Kidney epithelial cell (primary cell): ENCODE data around the gene PIGQ. TPM values are rescaled to one million over a fixed set of nuclear protein-coding genes. Genes with fewer than 3 reads are reported as not detected.

Experiments
- DNase-seq: peaks from one replicate; pipeline ENCODE4 v3.0.0-alpha.2; 2010; ENCODE audit warnings: low read depth
- H3K27me3 ChIP-seq: 2 replicates; pipeline ENCODE4 v1.6.0; 2011; ENCODE audit warnings: low read length; ENCODE audit not compliant: control insufficient read depth, insufficient read depth
- H3K36me3 ChIP-seq: 2 replicates; pipeline ENCODE4 v1.5.1; 2011; ENCODE audit warnings: low read length; ENCODE audit not compliant: control insufficient read depth, insufficient read depth
- H3K4me3 ChIP-seq: 2 replicates; pipeline ENCODE4 v1.5.1; 2011; ENCODE audit warnings: low read depth, mild to moderate bottlenecking, control low read depth, low read length
- total RNA-seq: library from RNA; depleted of rRNA; stranded (reverse); fragments of >200 nt; gene quantifications from 2 replicates; pipeline ENCODE4 v1.2.3, GENCODE V29; 2015
- TF ChIP-seq, protein P1 (sequence below): IDR thresholded peaks from 2 replicates; pipeline ENCODE4 v1.5.1; 2011; ENCODE audit warnings: mild to moderate bottlenecking, moderate library complexity, low read length, control low read depth, inconsistent platforms; ENCODE audit not compliant: insufficient read depth, poor library complexity, severe bottlenecking

The PIGQ gene
- total RNA-seq, 1 donor from 2014 or later = 54.9 TPM

DNA sequence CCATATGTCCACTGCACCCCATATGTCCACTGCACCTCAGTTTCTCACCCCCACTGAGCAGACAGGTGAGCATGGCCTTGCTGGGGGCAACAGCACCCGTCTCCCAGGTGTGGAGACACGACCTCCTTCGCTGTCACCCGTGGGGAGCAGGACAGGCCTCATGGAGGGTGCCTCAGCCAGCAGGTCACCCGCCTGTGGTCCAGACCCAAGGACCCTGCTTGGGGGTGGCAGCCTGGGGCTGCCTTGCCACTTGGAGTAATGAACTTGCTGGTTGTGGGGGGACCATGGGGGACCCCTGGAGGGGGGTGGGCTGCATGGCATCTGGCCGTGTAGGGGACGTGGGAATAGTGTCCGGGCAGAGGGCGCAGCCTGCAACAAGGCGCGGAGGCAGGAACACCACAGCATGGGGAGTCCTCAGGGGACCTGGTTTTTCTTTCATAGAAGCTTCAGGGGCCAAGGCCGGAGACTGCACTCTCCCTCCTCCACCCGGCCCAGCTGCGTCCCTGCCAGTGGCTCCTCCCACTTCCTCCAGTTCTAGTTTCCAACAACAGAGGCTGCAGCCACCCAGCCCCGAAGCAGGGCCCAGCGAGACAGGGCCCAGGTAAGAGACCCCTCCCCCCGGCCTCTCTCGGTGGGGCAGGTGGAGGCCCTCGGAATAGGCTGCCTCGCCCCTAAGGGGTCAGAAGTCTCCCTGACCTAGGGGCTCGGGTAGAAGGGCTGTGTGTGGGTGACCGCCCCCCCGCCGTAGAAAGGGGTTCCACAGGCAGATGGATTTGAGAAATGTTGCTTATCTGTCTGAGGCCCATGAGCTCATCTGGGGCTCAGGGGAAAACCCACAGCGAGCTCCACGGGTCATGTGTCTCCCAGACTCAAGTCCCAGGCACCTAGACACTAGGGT, 3.0 kb upstream of the PIGQ start, which contains the start of gene NHLRC4:
TSS of gene NHLRC4 (plus strand) at position 531 of the 898 bp plus-strand sequence. CDS start 1,043 bp downstream, outside the sequence.
- no peak within 1 kb of the TSS for H3K4me3 ChIP-seq
- no peak for DNase-seq
- H3K36me3 ChIP-seq = no peaks in the 10 kb centered on the region
- TF ChIP-seq, protein P1, sequence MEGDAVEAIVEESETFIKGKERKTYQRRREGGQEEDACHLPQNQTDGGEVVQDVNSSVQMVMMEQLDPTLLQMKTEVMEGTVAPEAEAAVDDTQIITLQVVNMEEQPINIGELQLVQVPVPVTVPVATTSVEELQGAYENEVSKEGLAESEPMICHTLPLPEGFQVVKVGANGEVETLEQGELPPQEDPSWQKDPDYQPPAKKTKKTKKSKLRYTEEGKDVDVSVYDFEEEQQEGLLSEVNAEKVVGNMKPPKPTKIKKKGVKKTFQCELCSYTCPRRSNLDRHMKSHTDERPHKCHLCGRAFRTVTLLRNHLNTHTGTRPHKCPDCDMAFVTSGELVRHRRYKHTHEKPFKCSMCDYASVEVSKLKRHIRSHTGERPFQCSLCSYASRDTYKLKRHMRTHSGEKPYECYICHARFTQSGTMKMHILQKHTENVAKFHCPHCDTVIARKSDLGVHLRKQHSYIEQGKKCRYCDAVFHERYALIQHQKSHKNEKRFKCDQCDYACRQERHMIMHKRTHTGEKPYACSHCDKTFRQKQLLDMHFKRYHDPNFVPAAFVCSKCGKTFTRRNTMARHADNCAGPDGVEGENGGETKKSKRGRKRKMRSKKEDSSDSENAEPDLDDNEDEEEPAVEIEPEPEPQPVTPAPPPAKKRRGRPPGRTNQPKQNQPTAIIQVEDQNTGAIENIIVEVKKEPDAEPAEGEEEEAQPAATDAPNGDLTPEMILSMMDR = no peak
- H3K27me3 ChIP-seq = peaks cover 21% of the 10 kb centered on the region

DNA sequence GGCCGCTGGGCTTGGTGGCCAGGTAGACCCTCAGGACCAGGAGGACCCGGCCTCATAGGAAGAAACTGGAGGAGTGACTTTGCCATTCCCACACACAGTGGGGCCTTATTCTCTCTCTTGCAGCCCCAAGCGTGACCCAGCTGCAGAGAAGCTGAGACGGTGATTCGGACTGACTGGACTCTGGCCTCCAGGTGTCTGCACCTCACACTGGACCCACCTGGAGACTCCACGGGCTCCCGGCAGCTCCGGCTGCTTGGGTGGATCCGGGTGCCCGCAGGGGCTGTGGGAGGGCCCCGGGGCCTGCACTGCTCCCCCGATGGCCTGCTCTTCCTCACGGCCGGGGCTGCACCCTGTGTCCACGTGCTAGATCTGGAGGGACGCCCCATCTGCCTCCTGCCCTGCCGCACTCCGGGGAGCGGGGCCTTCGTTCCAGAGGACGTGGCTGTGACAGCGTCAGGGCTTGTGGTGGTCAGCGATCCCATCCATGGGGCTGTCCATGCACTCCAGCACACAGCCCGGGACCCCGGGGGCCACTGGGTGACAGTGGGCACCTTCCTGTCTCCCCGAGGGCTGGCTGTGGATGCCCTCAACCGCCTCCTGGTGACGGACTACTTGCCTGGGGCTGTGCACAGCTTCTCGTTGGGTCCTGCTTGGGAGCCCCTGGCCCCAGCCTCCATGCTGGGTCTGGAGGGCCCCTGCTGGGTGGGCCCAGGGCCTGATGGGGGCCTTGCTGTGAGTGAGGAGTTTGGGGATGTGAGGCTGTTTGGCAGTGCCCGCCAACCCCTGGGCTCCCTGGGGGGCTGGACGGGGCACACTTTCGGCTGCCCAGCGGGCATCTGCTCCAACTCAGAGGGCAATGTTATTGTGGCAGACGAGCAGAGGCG, 2.2 kb upstream of the PIGQ start:
- TF ChIP-seq, protein P1 = no peak
- Histone ChIP-seq H3K36me3 (no peaks in the 10 kb centered on the region), H3K27me3 (peaks cover 12% of the 10 kb centered on the region), H3K4me3 (no peak overlapping the region)
- DNase-seq = no peak

DNA sequence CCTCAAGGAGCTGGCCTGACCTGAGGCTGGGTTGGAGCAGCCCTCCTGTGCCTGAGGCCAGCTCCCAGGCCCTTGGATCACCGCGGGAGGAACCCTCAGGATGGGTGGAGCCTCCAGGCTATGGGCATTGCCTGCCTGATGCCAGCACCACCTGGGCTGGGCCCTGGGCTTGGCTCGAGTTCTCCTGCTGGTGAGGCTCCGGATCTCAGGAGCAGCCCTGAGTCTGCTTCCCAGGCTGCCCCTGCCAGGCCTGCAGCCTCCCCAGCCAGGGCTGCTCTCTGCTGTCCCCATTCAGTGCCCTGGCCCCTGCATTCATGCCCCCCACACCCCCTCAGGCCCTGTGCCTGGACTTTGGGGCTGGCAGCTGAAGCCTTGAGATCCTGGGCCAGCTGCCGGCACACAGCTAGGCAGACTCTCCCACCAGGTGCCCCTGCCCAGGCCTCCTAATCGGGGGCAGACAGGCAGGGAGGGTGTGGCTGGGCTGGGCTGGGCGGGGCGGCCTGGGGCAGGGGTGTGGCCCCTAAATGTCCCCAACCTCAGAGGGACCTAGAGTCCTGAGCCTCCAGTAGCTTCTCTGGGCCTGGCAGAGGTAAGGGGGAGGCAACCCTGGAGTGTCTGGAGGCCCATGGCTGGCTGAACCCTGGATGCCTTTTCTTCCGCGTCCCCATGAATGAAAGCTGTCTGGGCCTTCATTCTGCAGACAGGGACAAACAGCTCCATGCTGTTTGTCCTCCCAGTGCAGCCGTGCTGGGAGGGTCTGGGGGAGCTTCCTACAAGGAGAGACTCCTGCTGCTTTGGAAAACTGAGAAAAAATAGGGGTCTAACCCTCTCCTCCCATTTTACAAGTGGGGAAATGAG, 1.1 kb upstream of the PIGQ start:
- Histone ChIP-seq H3K27me3 (peaks cover 6% of the 10 kb centered on the region), H3K4me3 (no peak overlapping the region), H3K36me3 (no peaks in the 10 kb centered on the region)
- DNase-seq = no peak
- TF ChIP-seq, protein P1 = no peak

DNA sequence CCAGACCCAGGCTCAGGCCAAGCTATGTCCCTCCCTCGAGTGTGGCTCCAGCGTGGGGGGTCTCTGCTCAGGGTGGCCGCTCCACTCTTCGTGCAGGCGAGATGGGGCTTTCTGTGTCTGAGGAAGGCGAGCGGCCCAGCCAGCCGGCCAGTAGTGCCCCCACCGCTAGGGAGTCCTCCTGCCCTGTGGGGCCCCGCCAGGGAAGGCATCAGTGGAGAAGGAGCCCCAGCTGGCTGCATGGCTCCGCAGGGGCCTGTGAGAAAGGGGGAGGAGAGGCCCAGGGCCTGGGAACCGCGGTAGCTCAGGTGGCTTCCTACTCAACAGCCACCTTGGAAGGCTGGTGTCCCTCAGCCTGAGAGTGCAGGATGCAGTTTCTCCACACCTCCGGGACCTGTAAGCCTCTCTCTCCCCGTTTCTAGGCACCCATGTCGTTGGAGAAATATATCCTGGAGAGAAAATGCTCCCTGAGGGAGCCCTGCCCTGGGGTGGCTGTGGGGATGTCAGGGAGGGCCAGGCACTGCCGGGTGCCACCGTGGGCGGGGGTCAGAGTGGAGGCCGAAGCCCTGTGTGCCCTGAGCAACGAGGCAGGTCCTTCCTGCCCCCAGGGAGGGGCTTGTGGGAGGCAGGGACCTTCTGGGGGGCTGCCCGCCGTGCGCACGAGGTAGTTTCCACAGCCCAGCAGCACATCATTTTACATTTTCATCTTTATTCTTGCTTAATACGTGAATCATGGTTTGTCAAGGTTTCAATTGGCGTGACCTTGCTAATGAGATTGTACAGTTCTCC, 3.3 kb downstream of the PIGQ start:
- Histone ChIP-seq H3K27me3 (no peaks in the 10 kb centered on the region), H3K36me3 (no peaks in the 10 kb centered on the region), H3K4me3 (no peak overlapping the region)
- DNase-seq = no peak
- TF ChIP-seq, protein P1 = no peak
